Kidney tubule cell (primary cell): ENCODE results near the gene MLST8.
"Not testable (repeated sequence)": the region's sequence is repeated elsewhere in the genome, so short reads cannot be mapped to it uniquely, and the experiment has no call there.

ENCODE experiments used
- DNase-seq: peaks from one replicate; pipeline ENCODE4 v3.0.0-alpha.2; 2018; ENCODE audit warnings: low spot score

Gene MLST8

GRCh38 chr16:2246301-2246885, 41.1 kb downstream of the MLST8 start:
- no peak for DNase-seq

GRCh38 chr16:2250652-2251295, 45.5 kb downstream of the MLST8 start:
- peak; percentile 57 for DNase-seq

GRCh38 chr16:2251296-2252111, 46.2 kb downstream of the MLST8 start, which contains the start of gene ECI1:
Gene ECI1, minus strand, starts transcription at chr16:2251587. Its CDS starts 21 bp downstream, at chr16:2251566.
- peak; percentile 97 for DNase-seq

GRCh38 chr16:2252806-2253148, 47.5 kb downstream of the MLST8 start:
- peak; percentile 42 for DNase-seq

GRCh38 chr16:2253293-2253692, 48.0 kb downstream of the MLST8 start:
- no peak for DNase-seq

GRCh38 chr16:2256531-2257140, 51.4 kb downstream of the MLST8 start:
- no peak for DNase-seq

- no peak for DNase-seq
Observed at GRCh38 chr16:2257726-2258125, 52.5 kb downstream of the MLST8 start.

- not testable (repeated sequence) for DNase-seq
Observed at GRCh38 chr16:2258530-2258929, 53.3 kb downstream of the MLST8 start.
